Measurements from ENCODE around the gene TTYH3.

Gene TTYH3

GRCh38 chr7:2593036-2593727 is 38.6 kb upstream of the TTYH3 start:
- H3K4me3 ChIP-seq (replicated peaks; ENCODE audit: low read depth, low read length) = no peak overlapping the region
- H3K27me3 ChIP-seq (replicated peaks; ENCODE audit: control insufficient read depth, insufficient read depth, low read length) = no peaks in the 10 kb centered on the region
- TF ChIP-seq, protein P1, sequence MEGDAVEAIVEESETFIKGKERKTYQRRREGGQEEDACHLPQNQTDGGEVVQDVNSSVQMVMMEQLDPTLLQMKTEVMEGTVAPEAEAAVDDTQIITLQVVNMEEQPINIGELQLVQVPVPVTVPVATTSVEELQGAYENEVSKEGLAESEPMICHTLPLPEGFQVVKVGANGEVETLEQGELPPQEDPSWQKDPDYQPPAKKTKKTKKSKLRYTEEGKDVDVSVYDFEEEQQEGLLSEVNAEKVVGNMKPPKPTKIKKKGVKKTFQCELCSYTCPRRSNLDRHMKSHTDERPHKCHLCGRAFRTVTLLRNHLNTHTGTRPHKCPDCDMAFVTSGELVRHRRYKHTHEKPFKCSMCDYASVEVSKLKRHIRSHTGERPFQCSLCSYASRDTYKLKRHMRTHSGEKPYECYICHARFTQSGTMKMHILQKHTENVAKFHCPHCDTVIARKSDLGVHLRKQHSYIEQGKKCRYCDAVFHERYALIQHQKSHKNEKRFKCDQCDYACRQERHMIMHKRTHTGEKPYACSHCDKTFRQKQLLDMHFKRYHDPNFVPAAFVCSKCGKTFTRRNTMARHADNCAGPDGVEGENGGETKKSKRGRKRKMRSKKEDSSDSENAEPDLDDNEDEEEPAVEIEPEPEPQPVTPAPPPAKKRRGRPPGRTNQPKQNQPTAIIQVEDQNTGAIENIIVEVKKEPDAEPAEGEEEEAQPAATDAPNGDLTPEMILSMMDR (IDR thresholded peaks at IDR 0.05; ENCODE audit: insufficient read depth, low read length, poor library complexity, severe bottlenecking) = no peak
- no peak for DNase-seq (ENCODE audit: extremely low read depth, insufficient read length)
- no peaks in the 10 kb centered on the region for H3K36me3 ChIP-seq (ENCODE audit: control insufficient read depth, insufficient read depth, low read length)

GRCh38 chr7:2594599-2594998 is 37.2 kb upstream of the TTYH3 start:
- Histone ChIP-seq H3K36me3 (ENCODE audit: control insufficient read depth, insufficient read depth, low read length) (no peaks in the 10 kb centered on the region), H3K27me3 (replicated peaks; ENCODE audit: control insufficient read depth, insufficient read depth, low read length) (no peaks in the 10 kb centered on the region), H3K4me3 (replicated peaks; ENCODE audit: low read depth, low read length) (no peak overlapping the region)
- TF ChIP-seq, protein P1 (IDR thresholded peaks at IDR 0.05; ENCODE audit: insufficient read depth, low read length, poor library complexity, severe bottlenecking) = no peak
- no peak for DNase-seq (ENCODE audit: extremely low read depth, insufficient read length)

GRCh38 chr7:2595258-2595860 is 36.4 kb upstream of the TTYH3 start:
- TF ChIP-seq, protein P1 (IDR thresholded peaks at IDR 0.05; ENCODE audit: insufficient read depth, low read length, poor library complexity, severe bottlenecking) = no peak
- no peak for DNase-seq (ENCODE audit: extremely low read depth, insufficient read length)
- no peaks in the 10 kb centered on the region for H3K27me3 ChIP-seq (replicated peaks; ENCODE audit: control insufficient read depth, insufficient read depth, low read length)
- no peak overlapping the region for H3K4me3 ChIP-seq (replicated peaks; ENCODE audit: low read depth, low read length)
- H3K36me3 ChIP-seq (ENCODE audit: control insufficient read depth, insufficient read depth, low read length) = no peaks in the 10 kb centered on the region; the same call in 1 of the 2 replicates

- DNase-seq (ENCODE audit: extremely low read depth, insufficient read length) = no peak
- Histone ChIP-seq H3K27me3 (replicated peaks; ENCODE audit: control insufficient read depth, insufficient read depth, low read length) (no peaks in the 10 kb centered on the region), H3K36me3 (ENCODE audit: control insufficient read depth, insufficient read depth, low read length) (no peaks in the 10 kb centered on the region; the same call in 1 of the 2 replicates), H3K4me3 (replicated peaks; ENCODE audit: low read depth, low read length) (no peak overlapping the region)
- TF ChIP-seq, protein P1 (IDR thresholded peaks at IDR 0.05; ENCODE audit: insufficient read depth, low read length, poor library complexity, severe bottlenecking) = no peak
Observed at GRCh38 chr7:2596464-2597272, 35.1 kb upstream of the TTYH3 start.

DNA sequence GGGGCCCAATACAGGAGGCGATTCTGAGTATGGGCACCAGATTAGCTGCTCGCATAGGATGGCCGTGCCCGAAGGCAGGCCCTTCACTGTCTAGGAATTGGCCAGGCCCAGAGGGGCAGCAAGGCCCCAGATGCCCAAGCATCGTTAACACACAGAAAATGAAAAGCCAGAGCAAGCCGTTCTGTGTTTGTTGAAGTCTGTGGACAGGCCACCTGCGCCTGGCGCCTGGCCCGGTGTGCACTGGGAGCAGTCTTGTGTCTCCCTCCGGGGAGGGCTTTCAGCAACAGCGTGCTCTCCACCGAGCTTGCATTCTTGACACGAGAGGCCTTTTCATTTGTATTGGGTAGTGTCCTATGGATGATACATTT is 34.5 kb upstream of the TTYH3 start:
- TF ChIP-seq, protein P1 (IDR thresholded peaks at IDR 0.05; ENCODE audit: insufficient read depth, low read length, poor library complexity, severe bottlenecking) = no peak
- H3K27me3 ChIP-seq (replicated peaks; ENCODE audit: control insufficient read depth, insufficient read depth, low read length) = no peaks in the 10 kb centered on the region
- no peak overlapping the region for H3K4me3 ChIP-seq (replicated peaks; ENCODE audit: low read depth, low read length)
- no peak for DNase-seq (ENCODE audit: extremely low read depth, insufficient read length)
- no peaks in the 10 kb centered on the region; the same call in 1 of the 2 replicates for H3K36me3 ChIP-seq (ENCODE audit: control insufficient read depth, insufficient read depth, low read length)

Measured in GM06990 (cell line).